HEK293T (cell line): ENCODE measurements around the gene HOXA11.
A peak's percentile ranks its signal among the peaks of the same experiment; 100 is the strongest.

Experiments used
- BHLHE40 ChIP-seq: fragments of 450-650 bp; IDR thresholded peaks from 2 replicates; pipeline ENCODE4 v1.6.1; 2016; ENCODE audit warnings: mild to moderate bottlenecking, moderate library complexity, borderline replicate concordance
- CTBP1 ChIP-seq: fragments of 450-650 bp; IDR thresholded peaks from 2 replicates; pipeline ENCODE4 v1.6.1; 2016; ENCODE audit warnings: borderline replicate concordance
- ELF4 ChIP-seq: fragments of 450-650 bp; IDR thresholded peaks from 2 replicates; pipeline ENCODE4 v1.6.1; 2017; ENCODE audit warnings: antibody characterized with exemption
- FOXA1 ChIP-seq: fragments of 450-650 bp; IDR thresholded peaks from 2 replicates; pipeline ENCODE4 v1.6.1; 2016; ENCODE audit warnings: mild to moderate bottlenecking
- FOXK2 ChIP-seq: fragments of 450-650 bp; IDR thresholded peaks from 2 replicates; pipeline ENCODE4 v1.6.1; 2016; ENCODE audit warnings: mild to moderate bottlenecking
- FOXM1 ChIP-seq: fragments of 450-650 bp; IDR thresholded peaks from 2 replicates; pipeline ENCODE4 v1.6.1; 2017; ENCODE audit warnings: mild to moderate bottlenecking, borderline replicate concordance
- HDGF ChIP-seq: fragments of 450-650 bp; IDR thresholded peaks from 2 replicates; pipeline ENCODE4 v1.6.1; 2017; ENCODE audit warnings: antibody characterized with exemption, borderline replicate concordance
- L3MBTL2 ChIP-seq: fragments of 450-650 bp; conservative IDR thresholded peaks from 2 replicates; pipeline ENCODE4 v1.6.1; 2016; ENCODE audit warnings: mild to moderate bottlenecking
- NFRKB ChIP-seq: fragments of 450-650 bp; IDR thresholded peaks from 2 replicates; pipeline ENCODE4 v1.6.1; 2016; ENCODE audit warnings: mild to moderate bottlenecking, moderate library complexity
- SP1 ChIP-seq: fragments of 450-650 bp; IDR thresholded peaks from 2 replicates; pipeline ENCODE4 v1.6.1; 2017
- SUZ12 ChIP-seq: fragments of 450-650 bp; IDR thresholded peaks from 2 replicates; pipeline ENCODE4 v1.6.1; 2016; ENCODE audit warnings: mild to moderate bottlenecking
- TARDBP ChIP-seq: fragments of 450-650 bp; IDR thresholded peaks from 2 replicates; pipeline ENCODE4 v1.6.1; 2016
- TF ChIP-seq, protein P1 (sequence below): fragments of 450-650 bp; IDR thresholded peaks from 2 replicates; pipeline ENCODE4 v1.6.1; 2016

DNA sequence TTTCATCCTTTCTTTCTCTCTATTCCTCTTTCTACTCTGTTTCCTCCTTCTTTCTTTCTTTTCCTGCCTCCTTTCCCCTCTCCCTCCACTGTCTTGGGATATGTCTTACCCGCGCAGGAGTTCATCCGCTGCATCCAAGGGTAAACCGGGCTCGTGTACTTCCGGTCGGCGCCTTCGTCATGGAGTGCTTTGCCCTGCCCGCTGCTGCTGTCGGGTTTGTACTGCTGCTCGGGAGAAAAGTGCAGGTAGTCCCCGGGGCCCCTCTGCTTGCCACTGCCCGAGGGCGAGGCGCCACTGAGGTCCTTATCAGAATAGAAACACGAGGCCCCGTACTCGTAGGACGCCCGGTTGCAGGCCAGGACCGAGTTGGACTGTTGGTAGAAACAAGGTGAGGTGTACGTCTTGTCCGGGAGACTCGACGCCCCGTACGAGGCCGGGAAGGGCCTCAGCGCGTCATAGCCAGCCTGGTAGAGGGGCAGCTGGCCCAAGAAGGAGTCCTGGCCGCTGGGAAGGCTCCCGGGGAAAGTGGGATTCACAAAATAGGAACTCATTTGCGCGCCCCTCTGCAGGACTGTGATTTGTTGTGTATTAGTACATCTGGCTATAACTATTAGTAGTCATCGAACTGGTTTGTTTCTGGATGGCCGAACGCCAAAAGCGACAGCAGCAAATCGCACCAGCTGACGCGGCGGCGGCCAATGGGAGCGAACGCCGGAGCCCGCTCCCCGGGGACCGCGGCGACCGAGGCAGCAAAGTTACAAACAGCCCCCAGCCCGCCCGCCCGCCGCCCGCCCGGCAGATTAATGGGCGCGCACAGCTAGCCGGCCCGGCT, 37.6 kb downstream of the HOXA11 start, which contains the start of gene HOXA6:
- TF ChIP-seq FOXK2 (no peak), FOXM1 (no peak), SP1 (no peak), ELF4 (no peak), BHLHE40 (no peak), CTBP1 (no peak; the same call in 1 of the 2 replicates), L3MBTL2 (peak; percentile 52), SUZ12 (no peak), TARDBP (no peak), NFRKB (no peak), HDGF (no peak), FOXA1 (no peak)
- TF ChIP-seq, protein P1, sequence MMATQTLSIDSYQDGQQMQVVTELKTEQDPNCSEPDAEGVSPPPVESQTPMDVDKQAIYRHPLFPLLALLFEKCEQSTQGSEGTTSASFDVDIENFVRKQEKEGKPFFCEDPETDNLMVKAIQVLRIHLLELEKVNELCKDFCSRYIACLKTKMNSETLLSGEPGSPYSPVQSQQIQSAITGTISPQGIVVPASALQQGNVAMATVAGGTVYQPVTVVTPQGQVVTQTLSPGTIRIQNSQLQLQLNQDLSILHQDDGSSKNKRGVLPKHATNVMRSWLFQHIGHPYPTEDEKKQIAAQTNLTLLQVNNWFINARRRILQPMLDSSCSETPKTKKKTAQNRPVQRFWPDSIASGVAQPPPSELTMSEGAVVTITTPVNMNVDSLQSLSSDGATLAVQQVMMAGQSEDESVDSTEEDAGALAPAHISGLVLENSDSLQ, result no peak
